CD4-positive, CD25-positive, alpha-beta regulatory T cell (primary cell): ENCODE results near the gene ANO6. TPM values are rescaled to one million over a fixed set of nuclear protein-coding genes. Genes with fewer than 3 reads are reported as not detected.

Experiments used
- ATAC-seq, 2 donors: fragments of 150-1000 bp; cut with Tn5 transposase; one replicate each; pipeline ENCODE4 v1.10.0; 2021; ENCODE audit warnings: low read depth in 2 of 2, moderate number of reproducible peaks in 2 of 2, moderate library complexity in 1 of 2
- DNase-seq, 3 donors: peaks; one replicate each; pipeline versions ENCODE4 v3.0.0 to v3.0.0-alpha.2; 2012 to 2022; ENCODE audit warnings: mixed read lengths in 1 of 3
- H3K27ac ChIP-seq: one replicate; pipeline ENCODE4 v1.7.0; 2013; ENCODE audit warnings: mild to moderate bottlenecking, low read length; ENCODE audit not compliant: insufficient read depth, poor library complexity, severe bottlenecking
- H3K27me3 ChIP-seq: one replicate; pipeline ENCODE4 v1.7.0; 2013; ENCODE audit warnings: low read length; ENCODE audit not compliant: control insufficient read depth, insufficient read depth
- H3K36me3 ChIP-seq: one replicate; pipeline ENCODE4 v1.7.0; 2013; ENCODE audit warnings: mild to moderate bottlenecking, low read length, moderate library complexity; ENCODE audit not compliant: control insufficient read depth, insufficient read depth
- H3K4me1 ChIP-seq: 2 replicates; pipeline ENCODE4 v1.7.0; 2013; ENCODE audit warnings: mild to moderate bottlenecking, low read length; ENCODE audit not compliant: insufficient read depth, control insufficient read depth, poor library complexity, severe bottlenecking
- H3K4me3 ChIP-seq: one replicate; pipeline ENCODE4 v1.7.0; 2013; ENCODE audit warnings: low read depth, mild to moderate bottlenecking, low read length, moderate library complexity
- H3K9me3 ChIP-seq, 2 experiments: 1 replicate in 1 of 2; 2 replicates in 1 of 2; pipeline ENCODE4 v1.7.0; 2013; ENCODE audit warnings: low read length in 2 of 2, mild to moderate bottlenecking in 1 of 2, moderate library complexity in 1 of 2; ENCODE audit not compliant: control insufficient read depth in 2 of 2
- H3K27ac Mint-ChIP-seq, 3 donors: one replicate each; pipeline ENCODE4 v1.8.0; 2020 to 2022; ENCODE audit warnings: mild to moderate bottlenecking in 3 of 3, mixed read lengths in 3 of 3, moderate library complexity in 2 of 3
- H3K27me3 Mint-ChIP-seq: one replicate; pipeline ENCODE4 v1.8.0; 2022; ENCODE audit warnings: mild to moderate bottlenecking, mixed read lengths
- H3K36me3 Mint-ChIP-seq: one replicate; pipeline ENCODE4 v1.8.0; 2020; ENCODE audit warnings: mixed read lengths
- H3K4me1 Mint-ChIP-seq, 4 donors: one replicate each; pipeline ENCODE4 v1.8.0; 2020 to 2022; ENCODE audit warnings: mixed read lengths in 4 of 4, mild to moderate bottlenecking in 1 of 4
- H3K4me3 Mint-ChIP-seq, 4 donors: one replicate each; pipeline ENCODE4 v1.8.0; 2020 to 2022; ENCODE audit warnings: mild to moderate bottlenecking in 4 of 4, mixed read lengths in 4 of 4, moderate library complexity in 3 of 4
- H3K9me3 Mint-ChIP-seq, 7 donors: one replicate each; pipeline ENCODE4 v1.8.0; 2020 to 2022; ENCODE audit warnings: mixed read lengths in 7 of 7, mild to moderate bottlenecking in 3 of 7, moderate library complexity in 2 of 7
- polyA plus RNA-seq, 4 donors: library from polyadenylated mRNA; unstranded; fragments of 300-500 nt; fragmentation: Illumina TruSeq; gene quantifications; one replicate each; pipeline ENCODE4 v1.2.3, GENCODE V29; 2021
- total RNA-seq: library from RNA; stranded (reverse); gene quantifications from one replicate; pipeline ENCODE4 v1.2.3, GENCODE V29; 2022

The ANO6 gene
- total and polyA plus RNA-seq, 5 donors from 2014 or later, result 19.9 to 30.1 (median 24.7) TPM

DNA sequence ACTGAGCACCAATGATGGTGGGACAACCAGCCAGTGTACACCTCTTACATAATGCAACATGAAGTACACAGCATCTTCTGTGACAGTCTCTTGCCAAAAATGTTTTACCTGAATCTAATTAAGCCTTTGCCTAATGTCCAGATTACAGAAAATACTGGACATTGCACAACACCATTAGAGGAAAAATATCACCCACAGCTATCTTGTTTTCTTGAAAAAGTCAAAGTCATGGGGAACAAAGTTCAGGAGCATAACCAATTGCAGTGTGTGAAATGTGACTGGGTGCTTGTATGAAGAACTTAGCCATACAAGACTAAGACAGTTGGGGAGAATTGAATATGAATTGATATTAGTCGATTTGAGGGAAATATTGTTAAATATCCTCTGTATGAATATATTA is 12.1 kb upstream of the ANO6 start:
- Mint-ChIP-seq H3K4me1 (peaks cover 24 to 39% (median 28%) of the 10 kb centered on the region in 4 donors), H3K27me3 (no peaks in the 10 kb centered on the region), H3K27ac (peak overlapping the region in 1 of 3 donors; percentile 54), H3K4me3 (no peak overlapping the region), H3K36me3 (no peaks in the 10 kb centered on the region), H3K9me3 (no peaks in the 10 kb centered on the region)
- Histone ChIP-seq H3K4me3 (no peak overlapping the region), H3K36me3 (no peaks in the 10 kb centered on the region), H3K4me1 (peaks cover 33% of the 10 kb centered on the region), H3K27ac (no peak overlapping the region), H3K27me3 (no peaks in the 10 kb centered on the region), H3K9me3 (no peaks in the 10 kb centered on the region)
- ATAC-seq, result no peak
- no peak for DNase-seq

DNA sequence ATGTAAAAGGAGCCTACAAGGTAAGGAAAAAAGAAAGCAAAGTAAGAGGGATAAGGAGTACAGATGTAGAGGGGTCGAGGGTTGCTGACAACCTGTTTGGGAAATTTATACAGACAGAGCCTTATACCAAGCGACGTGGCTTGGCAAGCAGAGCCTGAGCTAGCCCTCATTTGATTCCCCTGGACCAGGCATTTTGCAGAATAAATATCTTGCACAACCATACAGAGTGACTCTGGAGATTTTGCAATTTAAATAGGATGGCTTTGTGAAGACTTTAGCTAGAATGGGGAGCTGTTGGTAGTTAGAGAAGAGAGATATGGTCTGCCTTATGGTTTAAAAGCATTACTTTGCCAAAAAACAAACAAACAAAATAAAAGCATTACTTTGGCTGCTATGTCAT is 11.1 kb upstream of the ANO6 start:
- ATAC-seq, result no peak
- Mint-ChIP-seq H3K4me1 (peaks cover 21 to 37% (median 24%) of the 10 kb centered on the region in 4 donors), H3K27me3 (no peaks in the 10 kb centered on the region), H3K36me3 (no peaks in the 10 kb centered on the region), H3K9me3 (no peaks in the 10 kb centered on the region), H3K4me3 (no peak overlapping the region), H3K27ac (no peak overlapping the region)
- H3K4me1 ChIP-seq, result peaks cover 31% of the 10 kb centered on the region
- no peaks in the 10 kb centered on the region for H3K27me3 ChIP-seq
- no peaks in the 10 kb centered on the region for H3K9me3 ChIP-seq
- H3K36me3 ChIP-seq, result no peaks in the 10 kb centered on the region
- H3K27ac ChIP-seq, result no peak overlapping the region
- H3K4me3 ChIP-seq, result peak overlapping the region; percentile 48
- no peak for DNase-seq

DNA sequence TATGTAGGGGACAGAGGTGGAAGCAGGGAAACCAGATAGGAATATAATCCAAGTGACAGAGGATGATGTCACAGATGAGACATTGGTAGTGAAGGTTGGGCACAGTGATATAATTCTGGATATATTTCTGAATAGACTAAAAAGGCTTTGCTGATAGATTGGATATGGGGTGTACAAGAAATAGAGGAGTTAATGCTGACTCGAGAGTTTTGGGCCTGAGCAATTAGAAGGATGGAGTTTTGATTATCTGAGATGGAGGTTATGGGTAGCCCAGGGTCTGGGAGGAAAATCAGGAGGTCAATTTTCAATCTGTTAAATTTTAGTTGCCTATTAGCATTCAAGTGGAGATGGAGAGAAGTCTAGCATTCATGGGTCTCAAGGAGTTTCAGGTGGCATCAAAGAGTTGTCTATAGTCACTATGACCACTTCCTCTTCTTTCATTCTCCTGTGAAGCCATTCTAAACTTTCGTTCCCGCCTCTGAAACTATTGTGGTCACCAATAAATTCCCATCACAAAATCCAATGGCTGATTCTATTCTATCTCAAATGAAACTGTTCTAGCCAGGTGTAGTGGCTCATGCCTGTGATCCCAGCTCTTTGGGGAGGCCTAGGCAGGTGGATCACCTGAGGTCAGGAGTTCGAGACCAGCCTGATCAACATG is 10.6 kb upstream of the ANO6 start:
- Histone ChIP-seq H3K4me1 (peaks cover 26% of the 10 kb centered on the region), H3K36me3 (no peaks in the 10 kb centered on the region), H3K27ac (peak overlapping the region; percentile 14), H3K4me3 (peak overlapping the region; percentile 48), H3K27me3 (no peaks in the 10 kb centered on the region), H3K9me3 (no peaks in the 10 kb centered on the region)
- DNase-seq (no peak), ATAC-seq (no peak)
- no peaks in the 10 kb centered on the region for H3K9me3 Mint-ChIP-seq
- H3K4me3 Mint-ChIP-seq, result no peak overlapping the region
- no peaks in the 10 kb centered on the region for H3K27me3 Mint-ChIP-seq
- H3K36me3 Mint-ChIP-seq, result no peaks in the 10 kb centered on the region
- peaks cover 15 to 35% (median 19%) of the 10 kb centered on the region in 4 donors for H3K4me1 Mint-ChIP-seq
- H3K27ac Mint-ChIP-seq, result no peak overlapping the region

DNA sequence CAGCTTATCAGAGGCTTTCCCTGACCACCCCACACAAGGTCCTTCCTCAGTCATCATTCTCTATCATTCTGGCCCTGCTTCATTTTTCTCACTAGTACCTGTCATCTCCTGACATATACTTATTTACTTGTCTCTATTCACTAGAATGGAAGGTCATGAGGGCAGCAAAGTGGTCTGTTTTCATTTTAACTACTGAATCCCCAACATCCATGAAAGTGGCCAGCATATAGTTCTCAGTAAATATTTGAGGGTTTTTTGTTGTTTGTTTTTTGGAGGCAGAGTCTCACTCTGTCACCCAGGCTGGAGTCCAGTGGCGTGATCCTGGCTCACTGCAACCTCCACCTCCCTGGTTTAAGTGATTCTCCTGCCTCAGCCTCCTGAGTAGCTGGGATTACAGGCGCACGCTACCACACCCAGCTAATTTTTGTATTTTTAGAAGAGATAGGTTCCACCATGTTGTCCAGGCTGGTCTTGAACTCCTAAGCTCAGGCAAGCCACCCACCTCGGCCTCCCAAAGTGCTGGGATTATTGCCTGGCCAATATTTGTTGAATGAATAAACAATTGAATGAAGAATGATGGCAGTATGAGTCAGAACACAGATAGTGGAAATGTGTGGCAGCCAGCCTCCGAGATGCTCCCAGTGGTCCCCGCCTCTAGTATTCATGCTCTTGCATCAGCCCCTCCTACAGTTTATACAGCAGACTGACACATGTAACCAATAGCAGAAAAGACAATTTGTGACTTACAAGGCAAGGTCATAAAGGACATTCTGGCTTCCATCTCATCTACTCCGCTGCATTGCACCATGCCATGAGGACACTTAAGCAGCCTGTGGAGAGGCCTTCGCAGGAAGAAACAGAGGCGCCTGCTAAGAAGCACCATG is 7.0 kb upstream of the ANO6 start:
- H3K9me3 ChIP-seq, result no peaks in the 10 kb centered on the region
- H3K4me1 Mint-ChIP-seq, result peaks cover 0 to 40% (median 16%) of the 10 kb centered on the region in 4 donors
- peak overlapping the region; percentile 38 to 78 (median 77) for H3K27ac Mint-ChIP-seq
- H3K36me3 ChIP-seq, result no peaks in the 10 kb centered on the region
- ATAC-seq (no peak), DNase-seq (no peak)
- H3K9me3 Mint-ChIP-seq, result peaks cover 0 to 1% (median 0%) of the 10 kb centered on the region in 7 donors
- no peak overlapping the region for H3K4me3 ChIP-seq
- H3K36me3 Mint-ChIP-seq, result no peaks in the 10 kb centered on the region
- no peak overlapping the region for H3K4me3 Mint-ChIP-seq
- no peaks in the 10 kb centered on the region for H3K27me3 ChIP-seq
- peaks cover 18% of the 10 kb centered on the region for H3K4me1 ChIP-seq
- no peaks in the 10 kb centered on the region for H3K27me3 Mint-ChIP-seq
- H3K27ac ChIP-seq, result no peak overlapping the region

DNA sequence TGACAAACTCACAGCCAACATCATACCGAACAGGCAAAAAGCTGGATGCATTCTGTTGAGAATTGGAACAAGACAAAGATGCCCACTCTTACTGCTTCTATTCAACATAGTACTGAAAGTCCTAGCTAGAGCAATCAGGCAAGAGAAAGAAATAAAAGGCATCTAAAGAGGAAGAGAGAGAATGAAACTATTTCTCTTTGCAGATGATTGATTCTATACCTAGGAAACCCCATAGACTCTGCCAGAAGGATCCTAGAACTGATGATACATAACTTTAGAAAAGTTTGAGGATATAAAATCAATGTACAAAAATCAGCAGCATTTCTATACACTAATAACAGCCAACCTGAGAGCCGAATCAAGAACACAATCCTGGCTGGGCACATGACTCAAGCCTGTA is 6.1 kb upstream of the ANO6 start:
- peaks cover 0 to 1% (median 0%) of the 10 kb centered on the region in 7 donors for H3K9me3 Mint-ChIP-seq

DNA sequence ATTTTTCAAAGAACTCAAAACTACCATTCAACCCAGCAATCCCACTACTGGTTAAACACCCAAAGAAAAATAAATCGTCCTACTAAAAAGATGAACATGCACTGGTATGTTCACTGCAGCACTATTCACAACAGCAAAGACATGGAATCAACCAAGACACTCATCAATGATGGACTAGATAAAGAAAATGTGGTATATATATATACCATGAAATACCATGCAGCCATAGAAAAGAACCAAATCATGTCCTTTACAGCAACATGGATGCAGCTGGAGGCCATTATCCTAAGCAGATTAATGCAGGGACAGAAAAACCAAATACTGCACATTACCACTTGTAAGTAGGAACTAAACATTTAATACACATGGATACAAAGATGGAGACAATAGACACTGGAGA is 3.8 kb upstream of the ANO6 start:
- Histone ChIP-seq H3K9me3 (no peaks in the 10 kb centered on the region), H3K4me3 (no peak overlapping the region), H3K36me3 (no peaks in the 10 kb centered on the region), H3K4me1 (peaks cover 8% of the 10 kb centered on the region), H3K27me3 (no peaks in the 10 kb centered on the region), H3K27ac (no peak overlapping the region)
- no peak for ATAC-seq
- Mint-ChIP-seq H3K27ac (no peak overlapping the region), H3K27me3 (no peaks in the 10 kb centered on the region), H3K9me3 (peaks cover 0 to 1% (median 0%) of the 10 kb centered on the region in 7 donors), H3K4me3 (peak overlapping the region in 1 of 4 donors; percentile 85), H3K4me1 (peaks cover 5 to 64% (median 32%) of the 10 kb centered on the region in 4 donors), H3K36me3 (no peaks in the 10 kb centered on the region)
- DNase-seq, result no peak

More for the DNA sequence above, 6.1 kb upstream of the ANO6 start:
- peaks cover 18% of the 10 kb centered on the region for H3K4me1 ChIP-seq
- H3K4me3 ChIP-seq, result no peak overlapping the region
- no peak overlapping the region for H3K27ac ChIP-seq
- DNase-seq, result no peak
- ATAC-seq, result no peak
- Mint-ChIP-seq H3K4me3 (peak overlapping the region in 1 of 4 donors; percentile 39), H3K27me3 (no peaks in the 10 kb centered on the region), H3K27ac (peak overlapping the region in 2 of 3 donors; percentile 63 to 77), H3K4me1 (peaks cover 0 to 49% (median 22%) of the 10 kb centered on the region in 4 donors), H3K36me3 (no peaks in the 10 kb centered on the region)
- no peaks in the 10 kb centered on the region for H3K36me3 ChIP-seq
- no peaks in the 10 kb centered on the region for H3K27me3 ChIP-seq
- H3K9me3 ChIP-seq, result no peaks in the 10 kb centered on the region

DNA sequence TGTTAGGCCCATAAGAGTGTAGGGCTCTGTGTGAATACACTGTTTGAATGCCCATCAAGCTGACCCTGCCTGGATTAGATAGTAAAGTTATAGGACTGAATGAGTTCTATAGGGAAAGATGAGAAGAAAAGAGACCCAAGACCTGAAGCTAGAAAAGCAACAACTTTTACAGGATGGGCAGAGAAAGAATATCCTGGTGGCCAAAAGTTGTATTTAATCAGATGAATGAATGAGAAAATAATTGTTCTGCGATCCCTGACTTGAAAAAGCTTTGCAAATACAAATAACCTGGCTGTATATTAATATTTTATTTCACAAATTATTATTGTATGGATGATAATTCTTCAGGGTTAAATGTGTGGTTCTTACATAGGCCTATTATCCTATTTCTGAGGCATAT is 2.8 kb upstream of the ANO6 start:
- no peaks in the 10 kb centered on the region for H3K36me3 ChIP-seq
- Mint-ChIP-seq H3K27me3 (no peaks in the 10 kb centered on the region), H3K9me3 (peaks cover 0 to 1% (median 0%) of the 10 kb centered on the region in 7 donors), H3K4me1 (peaks cover 15 to 72% (median 41%) of the 10 kb centered on the region in 4 donors), H3K27ac (peak overlapping the region in 1 of 3 donors; percentile 48), H3K4me3 (peak overlapping the region in 2 of 4 donors; percentile 30 to 62), H3K36me3 (no peaks in the 10 kb centered on the region)
- H3K4me3 ChIP-seq, result no peak overlapping the region
- DNase-seq (no peak), ATAC-seq (no peak)
- H3K4me1 ChIP-seq, result peaks cover 18% of the 10 kb centered on the region
- no peaks in the 10 kb centered on the region for H3K9me3 ChIP-seq
- H3K27ac ChIP-seq, result no peak overlapping the region
- no peaks in the 10 kb centered on the region for H3K27me3 ChIP-seq
